ENCODE results near the gene GARNL3.

Gene GARNL3

GRCh38 chr9:127277770-127278169 is 13.2 kb downstream of the GARNL3 start:
- no peak for DNase-seq (ENCODE audit: low read depth)

GRCh38 chr9:127278372-127278771 is 13.8 kb downstream of the GARNL3 start:
- DNase-seq (ENCODE audit: low read depth): no peak

- DNase-seq (ENCODE audit: low read depth): no peak
Observed at GRCh38 chr9:127279717-127280285, 15.2 kb downstream of the GARNL3 start.

- DNase-seq (ENCODE audit: low read depth): no peak
Observed at GRCh38 chr9:127280880-127281660, 16.5 kb downstream of the GARNL3 start.

GRCh38 chr9:127281891-127282290 is 17.3 kb downstream of the GARNL3 start:
- DNase-seq (ENCODE audit: low read depth): no peak

- DNase-seq (ENCODE audit: low read depth): no peak
Observed at GRCh38 chr9:127282611-127283010, 18.0 kb downstream of the GARNL3 start.

- DNase-seq (ENCODE audit: low read depth): no peak
Observed at GRCh38 chr9:127283135-127283534, 18.6 kb downstream of the GARNL3 start.

GRCh38 chr9:127283917-127284497 is 19.4 kb downstream of the GARNL3 start:
- DNase-seq (ENCODE audit: low read depth): peak; percentile 23

- no peak for DNase-seq (ENCODE audit: low read depth)
Observed at GRCh38 chr9:127285965-127286364, 21.4 kb downstream of the GARNL3 start.

GRCh38 chr9:127290561-127291065 is 26.0 kb downstream of the GARNL3 start:
- no peak for DNase-seq (ENCODE audit: low read depth)

- DNase-seq (ENCODE audit: low read depth): no peak
Observed at GRCh38 chr9:127291246-127291778, 26.7 kb downstream of the GARNL3 start.

- DNase-seq (ENCODE audit: low read depth): no peak
Observed at GRCh38 chr9:127292415-127292814, 27.8 kb downstream of the GARNL3 start.

GRCh38 chr9:127293328-127293727 is 28.8 kb downstream of the GARNL3 start:
- DNase-seq (ENCODE audit: low read depth): no peak

GRCh38 chr9:127293767-127294166 is 29.2 kb downstream of the GARNL3 start:
- DNase-seq (ENCODE audit: low read depth): no peak

GRCh38 chr9:127295005-127295404 is 30.4 kb downstream of the GARNL3 start:
- DNase-seq (ENCODE audit: low read depth): no peak

GRCh38 chr9:127300886-127301447 is 36.4 kb downstream of the GARNL3 start:
- DNase-seq (ENCODE audit: low read depth): no peak

- no peak for DNase-seq (ENCODE audit: low read depth)
Observed at GRCh38 chr9:127303830-127304229, 39.3 kb downstream of the GARNL3 start.

GRCh38 chr9:127305206-127305837 is 40.7 kb downstream of the GARNL3 start:
- no peak for DNase-seq (ENCODE audit: low read depth)

- DNase-seq (ENCODE audit: low read depth): no peak
Observed at GRCh38 chr9:127305838-127306226, 41.3 kb downstream of the GARNL3 start.

- DNase-seq (ENCODE audit: low read depth): no peak
Observed at GRCh38 chr9:127307802-127308201, 43.2 kb downstream of the GARNL3 start.

- peak; percentile 21 for DNase-seq (ENCODE audit: low read depth)
Observed at GRCh38 chr9:127308652-127309434, 44.3 kb downstream of the GARNL3 start.

All from GM04504 (cell line).